Measurements from ENCODE around the gene PYY.

DNA sequence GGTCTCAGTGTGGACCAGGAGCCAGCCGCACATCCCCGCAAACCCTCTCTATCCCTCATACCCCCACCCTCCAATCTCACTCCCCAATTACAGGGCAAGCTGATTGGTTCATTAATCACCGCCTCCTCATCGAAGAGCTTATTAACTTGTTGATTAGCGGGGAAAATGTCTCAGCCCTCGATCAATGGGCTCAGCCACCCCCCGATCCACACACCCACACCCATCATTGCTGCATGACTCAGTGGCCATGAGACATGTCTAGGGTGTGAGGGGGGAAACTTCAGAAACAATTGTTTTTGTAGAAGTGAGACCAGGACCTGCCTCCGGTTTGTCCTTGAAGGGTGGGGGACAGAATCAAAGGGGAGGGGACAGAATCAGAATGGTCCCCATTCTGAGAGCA, 2.5 kb upstream of the PYY start:
- TF ChIP-seq CTCF (conservative IDR thresholded peaks at IDR 0.05; ENCODE audit: low read length): no peak
- TF ChIP-seq EZH2phosphoT487 (IDR thresholded peaks at IDR 0.05; ENCODE audit: borderline replicate concordance, low read depth, low read length): no peak
